T1000 (cell line): ENCODE data around the gene IL18RAP.

ENCODE experiments used
- DNase-seq: peaks from one replicate; lab custom pipeline; 2025; ENCODE audit warnings: mixed read lengths; lab: John Stamatoyannopoulos, UW

IL18RAP gene, protein sequence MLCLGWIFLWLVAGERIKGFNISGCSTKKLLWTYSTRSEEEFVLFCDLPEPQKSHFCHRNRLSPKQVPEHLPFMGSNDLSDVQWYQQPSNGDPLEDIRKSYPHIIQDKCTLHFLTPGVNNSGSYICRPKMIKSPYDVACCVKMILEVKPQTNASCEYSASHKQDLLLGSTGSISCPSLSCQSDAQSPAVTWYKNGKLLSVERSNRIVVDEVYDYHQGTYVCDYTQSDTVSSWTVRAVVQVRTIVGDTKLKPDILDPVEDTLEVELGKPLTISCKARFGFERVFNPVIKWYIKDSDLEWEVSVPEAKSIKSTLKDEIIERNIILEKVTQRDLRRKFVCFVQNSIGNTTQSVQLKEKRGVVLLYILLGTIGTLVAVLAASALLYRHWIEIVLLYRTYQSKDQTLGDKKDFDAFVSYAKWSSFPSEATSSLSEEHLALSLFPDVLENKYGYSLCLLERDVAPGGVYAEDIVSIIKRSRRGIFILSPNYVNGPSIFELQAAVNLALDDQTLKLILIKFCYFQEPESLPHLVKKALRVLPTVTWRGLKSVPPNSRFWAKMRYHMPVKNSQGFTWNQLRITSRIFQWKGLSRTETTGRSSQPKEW

DNA sequence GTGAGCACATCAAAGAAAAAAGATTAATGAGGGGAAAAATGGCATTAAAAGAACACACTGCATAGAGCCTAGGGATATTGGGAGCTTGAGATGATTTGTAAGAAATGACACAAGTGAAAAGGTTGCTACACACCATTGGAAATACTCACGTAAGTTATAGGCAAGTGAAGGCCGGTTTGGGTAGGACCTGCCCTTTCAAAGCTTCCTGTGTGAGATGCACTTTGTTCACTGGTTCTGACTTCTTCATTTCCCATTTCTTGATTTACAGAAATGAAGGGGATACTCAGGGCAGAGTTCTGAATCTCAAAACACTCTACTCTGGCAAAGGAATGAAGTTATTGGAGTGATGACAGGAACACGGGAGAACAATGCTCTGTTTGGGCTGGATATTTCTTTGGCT, at the start of gene IL18RAP:
Gene IL18RAP, plus strand, starts transcription at position 251 of the 400 bp plus-strand sequence. Its CDS starts 118 bp downstream, at position 369.
- no peak for DNase-seq

DNA sequence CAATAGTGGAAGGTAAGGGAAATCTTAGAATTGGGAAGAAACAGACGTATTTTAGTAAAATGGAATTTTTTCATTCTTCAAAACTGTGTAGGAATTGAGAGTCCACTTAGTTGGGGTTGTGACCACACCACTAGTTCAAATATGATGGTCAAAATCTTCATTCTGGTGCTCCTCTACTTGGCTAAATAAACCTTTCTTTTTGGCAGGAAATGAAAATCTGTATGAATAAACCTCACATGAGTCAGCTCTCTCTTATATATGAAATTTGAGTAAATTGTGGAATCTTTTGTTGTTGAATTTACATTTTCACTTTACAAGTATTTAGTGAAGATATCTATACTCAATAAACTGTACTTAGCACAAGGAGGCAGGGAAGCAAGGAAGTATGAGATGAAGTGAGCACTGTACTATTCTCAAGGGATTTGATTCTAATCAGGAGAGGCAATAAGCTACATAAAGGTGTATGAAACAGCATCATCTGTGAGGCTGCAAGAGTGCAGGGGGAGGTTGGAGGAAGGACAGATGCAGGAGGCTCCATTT, 46.8 kb upstream of the IL18RAP start:
- no peak for DNase-seq

DNA sequence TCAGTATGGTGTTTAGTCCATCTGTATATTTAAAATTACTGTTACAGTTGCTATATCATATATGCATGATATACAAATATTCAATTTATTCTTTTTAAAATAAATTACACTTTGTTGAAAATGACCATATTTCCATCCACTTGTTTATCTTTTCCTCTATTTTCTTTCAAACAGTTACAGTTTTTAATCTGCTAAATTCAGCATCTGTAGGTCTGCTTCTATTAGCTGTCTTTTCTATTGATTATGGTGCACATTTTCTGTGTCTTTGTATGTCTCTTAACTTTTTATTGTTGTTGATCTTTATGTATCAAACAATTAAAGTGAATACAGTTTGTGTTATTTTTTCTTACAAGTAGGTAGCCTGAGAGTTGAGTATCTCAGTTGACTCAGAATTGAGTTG, 39.2 kb upstream of the IL18RAP start:
- DNase-seq: no peak

DNA sequence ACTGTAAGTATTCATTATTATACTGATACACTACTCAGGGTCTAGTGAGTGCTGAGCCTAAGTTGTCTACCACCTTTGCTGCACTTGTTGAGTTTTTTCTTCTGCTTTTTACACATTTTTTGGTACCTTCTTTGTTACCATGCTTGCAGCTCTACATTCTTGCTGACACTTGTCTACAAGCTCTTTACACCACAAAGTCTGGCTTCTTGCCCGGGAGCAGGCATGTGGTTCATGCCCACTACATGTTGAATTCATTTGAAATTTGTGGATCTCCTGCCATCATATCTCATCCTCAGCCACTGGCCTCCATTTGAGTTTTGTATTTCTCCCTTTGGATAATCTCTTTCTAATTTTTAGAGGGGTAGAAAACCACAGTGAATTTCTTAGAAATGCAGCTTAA, 37.4 kb upstream of the IL18RAP start:
- no peak for DNase-seq

DNA sequence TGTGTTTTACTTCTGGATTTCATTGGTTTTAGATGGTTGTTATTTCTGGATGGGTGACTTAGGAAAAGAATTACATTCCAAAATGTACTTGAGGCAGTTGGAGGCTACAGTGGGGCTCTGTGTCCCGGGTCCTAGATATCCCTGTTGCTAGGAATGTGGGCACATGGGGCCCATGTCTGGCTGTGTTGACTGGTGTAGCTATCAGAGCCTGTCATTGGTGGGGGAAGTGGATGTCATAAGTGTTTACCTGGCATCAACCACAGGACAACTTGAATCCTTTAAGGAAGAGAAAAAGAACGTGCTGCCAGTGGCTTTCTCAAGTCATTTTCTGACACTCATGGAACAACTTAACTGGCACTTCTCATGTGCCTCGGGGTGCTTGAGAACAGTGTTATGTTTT, 37.0 kb upstream of the IL18RAP start:
- DNase-seq: no peak

DNA sequence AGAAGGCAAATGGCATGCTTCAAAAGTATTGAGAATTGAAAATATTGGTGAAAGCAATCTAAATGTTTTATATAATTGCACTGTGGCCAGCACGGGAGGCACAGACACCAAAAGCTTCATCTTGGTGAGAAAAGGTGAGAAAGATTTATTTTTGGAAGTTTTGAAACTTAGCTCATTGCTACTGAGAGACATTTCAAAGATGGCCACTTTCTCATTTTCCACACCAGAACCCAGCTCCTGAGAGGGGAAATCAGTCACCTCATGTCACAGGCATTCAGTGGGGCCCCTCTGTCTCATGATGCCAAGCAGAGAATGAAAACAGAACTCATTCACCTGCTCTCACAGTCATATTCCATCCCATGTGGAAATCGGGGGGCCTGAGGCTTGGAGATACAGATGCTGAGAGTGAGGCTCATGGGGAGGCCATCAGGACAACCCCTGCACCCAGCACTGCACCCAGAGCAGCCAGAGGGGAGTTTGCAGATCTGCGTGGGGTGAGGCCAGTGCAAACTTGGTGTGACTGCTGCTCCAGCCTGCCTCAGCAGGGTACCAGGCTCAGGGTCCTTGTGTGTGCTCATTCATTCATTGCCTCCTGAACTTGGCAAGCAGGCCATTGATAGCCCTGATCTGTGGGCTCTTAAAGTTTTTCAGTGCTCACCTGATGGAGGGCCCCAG, 36.0 kb upstream of the IL18RAP start:
- no peak for DNase-seq

DNA sequence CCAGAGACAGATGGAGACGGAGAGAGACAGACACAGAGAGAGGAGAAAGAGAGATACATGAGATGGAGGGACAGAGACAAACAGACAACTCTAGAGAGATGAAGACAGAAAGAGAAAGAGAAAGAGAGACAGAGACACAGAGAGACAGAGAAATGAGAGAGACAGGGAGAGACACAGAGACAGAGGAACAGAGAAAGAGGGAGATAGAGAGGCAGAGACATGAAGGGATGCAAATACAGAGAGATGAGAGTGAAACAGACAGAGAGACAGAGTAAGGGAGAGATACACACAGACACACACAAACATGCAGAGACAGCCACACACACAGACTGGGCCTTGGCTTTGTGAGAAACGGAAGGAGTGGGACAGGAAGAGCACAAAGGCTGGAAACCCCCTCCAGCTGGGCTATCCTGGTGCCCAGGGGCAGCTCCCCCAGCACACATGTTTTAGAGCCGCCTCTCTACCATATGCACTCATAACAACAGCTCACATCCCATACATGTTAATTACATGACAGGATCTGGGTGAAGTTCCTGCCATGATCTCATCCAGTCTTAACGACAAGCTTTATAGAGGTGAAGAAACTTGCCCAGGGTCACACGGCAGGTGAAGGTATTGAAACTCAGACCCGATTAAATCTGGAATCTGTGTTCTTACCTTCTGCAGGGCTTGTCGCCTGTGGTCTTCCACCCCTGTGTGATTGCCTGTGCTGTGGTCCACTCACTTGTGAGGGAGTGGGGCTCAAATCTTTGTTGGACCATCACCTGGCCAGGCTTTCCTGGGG, 35.0 kb upstream of the IL18RAP start:
- no peak for DNase-seq

DNA sequence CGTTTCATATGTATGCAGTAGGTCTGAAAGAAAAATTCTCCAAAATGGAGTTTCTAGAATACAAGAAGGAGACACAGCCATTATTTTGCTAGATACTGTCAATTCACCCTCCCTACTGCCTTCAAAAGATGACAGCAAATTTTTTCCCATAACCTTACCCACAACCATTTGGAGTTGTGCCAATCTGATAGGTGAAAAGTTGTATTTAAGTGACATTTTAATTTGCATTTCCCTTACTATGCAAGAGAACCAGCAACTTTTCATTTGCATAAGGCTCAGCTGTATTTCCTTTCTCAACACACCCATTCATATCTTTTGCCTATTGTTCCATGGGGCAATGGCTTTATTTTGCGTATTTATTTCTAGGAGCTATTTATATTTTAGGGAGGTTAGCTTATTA, 31.4 kb upstream of the IL18RAP start:
- DNase-seq: no peak

DNA sequence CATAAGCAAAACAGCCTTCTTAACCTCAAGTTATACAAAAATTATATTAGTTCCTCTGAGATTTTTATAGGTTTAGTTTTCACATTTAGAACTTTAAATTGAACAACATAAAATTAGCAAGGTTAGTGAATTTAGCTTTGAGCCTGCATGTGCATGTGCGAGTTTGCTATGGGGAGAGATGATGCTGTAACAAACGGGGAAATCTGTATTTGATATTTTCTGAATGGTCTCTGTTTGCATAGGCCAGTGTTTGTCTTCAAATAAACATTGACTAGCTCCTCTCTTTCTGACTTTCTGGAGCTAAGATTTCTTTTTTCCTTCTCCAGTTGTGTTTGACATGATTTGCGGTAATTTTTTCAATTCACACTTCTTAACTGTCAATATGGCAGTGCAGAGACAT, 30.9 kb upstream of the IL18RAP start:
- DNase-seq: no peak

DNA sequence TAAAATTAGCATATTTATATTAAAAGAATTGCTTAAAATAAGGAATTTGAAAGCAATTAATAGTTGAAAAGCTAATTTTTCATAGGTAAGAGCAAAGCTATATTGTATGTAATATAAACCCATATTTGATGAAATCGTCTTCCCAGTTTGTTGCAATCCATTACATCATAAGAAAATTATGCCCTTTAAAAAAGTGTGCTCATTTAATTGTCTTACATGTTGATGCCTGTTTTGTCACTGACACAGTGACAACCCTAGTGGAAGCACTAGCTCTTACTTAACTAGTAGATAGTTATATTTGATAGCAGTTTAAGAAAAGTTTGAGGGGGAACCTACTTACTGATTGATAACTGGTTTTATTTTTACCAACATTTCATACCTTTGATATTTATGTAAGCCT, 30.0 kb upstream of the IL18RAP start:
- no peak for DNase-seq

DNA sequence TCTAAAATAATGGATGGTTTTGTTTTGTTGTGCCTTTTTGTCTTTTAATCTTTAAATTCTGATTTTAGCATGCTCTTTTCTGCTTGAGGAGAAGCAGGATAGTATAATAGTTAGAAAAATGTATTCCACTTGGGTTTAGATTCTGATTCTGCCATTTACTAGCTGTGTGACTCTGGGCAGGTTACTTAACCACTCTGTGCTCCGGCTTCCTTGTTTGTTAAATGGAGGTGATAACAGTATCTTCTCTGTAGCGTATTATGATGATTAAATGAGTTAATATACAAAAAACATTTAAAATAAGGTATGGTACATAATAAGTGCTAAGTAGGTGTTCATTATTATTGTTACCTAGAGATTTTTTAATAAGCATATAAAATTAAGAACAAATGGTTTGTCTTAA, 26.9 kb upstream of the IL18RAP start:
- DNase-seq: no peak

DNA sequence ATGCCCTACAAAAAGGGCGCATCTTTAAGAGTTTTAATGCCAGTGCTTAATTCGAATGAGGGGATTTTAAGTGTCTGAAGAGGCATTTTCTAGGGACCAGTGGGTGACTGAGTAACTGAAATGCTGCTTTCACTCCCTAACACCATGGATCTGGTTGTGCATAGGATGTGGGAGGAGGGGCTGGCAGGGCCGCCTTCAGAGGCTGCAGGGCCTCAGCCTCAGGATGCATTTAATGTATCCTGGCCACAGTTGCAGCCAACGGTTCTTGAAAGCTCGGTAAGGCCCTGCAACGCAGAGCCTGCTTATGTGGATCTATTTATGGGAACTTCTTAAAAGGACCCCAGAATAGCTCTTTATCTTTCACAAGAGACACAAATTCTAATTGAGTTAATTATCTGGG, 25.8 kb upstream of the IL18RAP start:
- no peak for DNase-seq

DNA sequence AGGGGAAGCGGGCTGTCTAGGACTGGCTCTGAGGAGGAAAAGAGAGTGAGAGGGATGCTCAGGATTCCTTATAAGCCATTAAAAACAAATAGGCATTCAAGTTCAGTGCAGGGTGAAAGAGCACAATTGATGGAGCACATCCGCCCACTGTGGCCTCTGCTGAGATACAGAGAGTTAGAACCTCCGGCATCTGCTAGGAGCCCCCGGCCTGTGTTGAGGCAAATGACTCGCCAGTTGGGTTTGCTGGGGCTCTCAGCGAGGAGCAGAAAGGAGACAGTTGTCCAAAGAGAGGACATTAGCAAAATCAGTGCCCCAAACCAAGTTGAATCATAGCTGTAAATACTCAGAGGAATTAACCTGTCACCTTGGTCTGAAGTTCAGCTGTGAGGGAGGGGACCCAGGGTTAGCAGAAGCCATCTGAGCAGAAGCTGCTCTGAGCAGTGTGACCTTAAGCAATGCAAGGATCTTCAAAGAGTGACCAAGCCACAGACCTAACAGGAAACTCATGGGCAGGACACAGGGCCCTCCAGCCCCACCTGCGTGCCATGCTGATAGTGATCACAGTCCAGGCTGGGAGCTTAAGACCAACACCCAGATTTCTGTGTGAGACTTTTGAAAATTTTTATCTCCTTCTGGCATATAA, 23.3 kb upstream of the IL18RAP start:
- no peak for DNase-seq

DNA sequence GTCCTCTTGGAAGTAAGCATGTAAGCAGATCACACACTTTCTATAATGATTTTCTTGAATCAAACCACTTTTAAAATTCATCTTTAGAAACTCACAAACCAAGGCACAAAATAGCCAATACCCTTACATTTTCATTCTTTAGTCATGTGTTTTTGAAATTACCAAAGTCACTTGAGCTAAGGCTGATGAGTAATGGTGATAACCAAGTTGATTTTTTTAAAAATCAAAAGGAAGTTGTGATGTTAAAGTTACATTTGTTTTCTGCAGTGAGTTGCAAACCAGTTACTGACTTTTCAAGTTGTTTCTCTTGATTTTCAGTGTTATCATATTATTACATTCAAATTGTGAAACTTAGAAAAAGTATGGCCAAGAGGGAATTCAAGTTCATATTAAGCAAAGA, 21.5 kb upstream of the IL18RAP start:
- no peak for DNase-seq

DNA sequence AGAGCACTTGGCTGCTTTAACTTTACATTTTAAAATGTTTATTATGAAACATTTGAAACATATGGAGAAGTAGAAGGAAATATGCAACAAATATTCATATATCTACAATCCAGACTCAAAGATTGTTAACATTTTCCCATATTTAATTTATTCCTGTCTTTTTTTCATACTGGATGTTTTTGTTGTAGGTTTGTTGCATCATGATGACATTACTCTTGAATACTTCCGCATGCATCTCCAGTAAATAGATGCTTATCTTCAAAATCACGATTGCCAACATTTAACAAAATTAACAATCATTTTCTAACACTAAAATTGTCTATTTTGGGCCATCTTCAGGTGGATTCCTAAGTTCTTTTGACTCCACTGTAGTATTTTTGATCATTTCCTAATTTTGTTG, 21.1 kb upstream of the IL18RAP start:
- DNase-seq: no peak

DNA sequence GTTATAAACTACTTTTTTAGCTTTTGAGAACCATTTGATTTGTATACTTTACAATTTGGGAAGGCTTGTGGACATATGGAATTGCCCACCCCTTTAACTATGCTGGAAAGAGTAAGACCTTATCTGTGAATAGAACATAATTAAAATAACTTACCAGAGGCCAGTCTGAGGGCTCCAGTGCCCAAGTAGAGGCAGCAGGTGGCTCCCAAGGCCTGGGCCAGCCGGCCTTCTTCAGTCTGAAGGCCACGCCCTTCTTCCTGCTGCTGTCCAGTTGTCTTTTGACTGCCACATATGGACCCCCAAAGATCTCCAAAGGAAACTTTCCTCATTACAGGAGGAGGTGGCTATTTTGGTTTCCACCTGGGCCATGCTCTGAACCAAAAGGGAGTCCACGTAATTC, 12.0 kb upstream of the IL18RAP start:
- no peak for DNase-seq

DNA sequence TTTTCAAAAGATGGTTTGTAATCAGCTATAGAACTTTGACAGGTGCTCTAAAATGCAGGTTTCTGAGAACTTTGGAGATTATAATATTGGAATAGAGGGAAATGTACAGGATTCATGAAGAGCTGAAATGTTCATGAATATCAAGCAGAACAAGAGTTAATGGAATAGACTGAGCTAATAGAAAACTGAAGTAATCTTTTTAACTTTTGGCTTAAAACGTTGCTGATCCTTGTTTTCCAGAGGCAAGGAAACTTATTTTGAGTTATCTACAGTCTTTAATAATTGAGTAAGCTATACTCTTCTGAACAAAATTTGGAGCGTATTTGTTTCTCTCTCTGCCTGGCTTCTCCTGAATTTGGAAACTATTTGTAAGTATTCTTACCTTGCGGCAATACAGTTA, 10.8 kb upstream of the IL18RAP start:
- no peak for DNase-seq

DNA sequence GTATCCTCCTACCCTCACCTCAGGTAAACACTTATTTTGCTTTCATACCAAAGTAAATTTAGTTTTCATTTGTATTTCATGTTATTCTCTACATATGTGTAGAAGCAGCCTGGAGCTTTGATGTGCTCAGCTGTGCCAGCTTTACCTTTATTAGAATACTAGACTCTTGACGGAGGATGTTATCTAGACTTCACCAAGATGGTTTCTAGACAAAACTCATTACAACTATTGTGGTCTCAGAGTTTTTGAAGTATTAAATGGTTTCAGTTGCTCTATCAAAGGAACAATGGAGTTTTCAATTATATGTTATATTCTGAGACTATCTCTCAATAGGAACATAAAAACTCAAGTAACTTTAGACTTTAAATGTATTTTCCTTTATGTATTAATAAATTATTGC, 5.0 kb upstream of the IL18RAP start:
- no peak for DNase-seq

DNA sequence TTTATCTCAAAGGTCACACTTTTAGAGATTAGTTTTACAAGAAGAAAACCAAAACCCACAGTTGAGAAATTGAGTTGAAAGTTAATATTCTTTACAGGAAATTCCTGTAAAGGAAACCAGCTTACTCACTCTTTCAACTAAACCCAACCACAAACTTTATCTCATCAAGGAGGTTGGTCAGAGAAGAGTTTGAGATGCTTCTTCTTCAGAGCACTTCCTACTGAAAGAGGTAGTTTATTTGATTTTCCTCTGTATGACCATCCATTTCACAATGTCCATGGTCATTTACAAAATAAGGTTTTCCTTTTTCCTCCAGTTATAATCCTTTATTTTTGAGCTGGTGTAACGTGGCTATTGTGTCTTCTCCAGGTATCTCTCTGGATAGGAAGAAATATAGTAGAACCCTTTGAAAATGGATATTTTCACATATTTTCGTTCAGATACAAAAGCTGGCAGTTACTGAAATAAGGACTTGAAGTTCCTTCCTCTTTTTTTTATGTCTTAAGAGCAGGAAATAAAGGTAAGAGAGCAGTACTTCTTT, 4.5 kb upstream of the IL18RAP start:
- DNase-seq: no peak

DNA sequence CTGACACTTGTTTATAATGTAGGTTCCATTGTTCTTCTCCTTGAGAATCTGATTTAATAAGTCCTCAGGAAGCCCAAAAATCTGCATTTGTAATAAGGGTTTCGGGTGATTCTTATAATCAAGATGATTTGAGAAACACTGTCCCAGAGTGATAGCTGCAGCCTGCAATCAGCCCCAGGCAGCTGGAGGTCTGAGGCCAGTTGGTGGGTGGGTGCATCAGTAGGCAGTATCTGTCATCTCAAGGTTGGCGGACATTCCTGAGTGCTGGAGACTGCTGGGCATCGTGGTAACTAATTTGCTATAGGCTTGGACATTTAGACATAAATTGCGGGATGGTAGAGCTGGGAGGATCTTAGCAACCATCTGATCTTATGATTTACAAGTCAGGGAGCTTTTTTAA, 2.7 kb upstream of the IL18RAP start:
- no peak for DNase-seq
